Body of pancreas (tissue), 4 donors: ENCODE measurements around the gene MAGI1.

Experiments used
- CTCF ChIP-seq, 7 experiments: fragments of 450-650 bp in 4 of 7; fragments of 200-600 bp in 3 of 7; sonication (generic) in 3 of 7; IDR thresholded peaks; one replicate each; pipeline ENCODE4 v1.5.1; 2016 to 2019; ENCODE audit warnings: antibody characterized with exemption in 7 of 7
- POLR2A ChIP-seq, 3 donors: fragments of 450-650 bp; IDR thresholded peaks; one replicate each; pipeline ENCODE4 v1.6.1; 2016; ENCODE audit warnings: antibody characterized with exemption in 3 of 3, mild to moderate bottlenecking in 2 of 3

GRCh38 chr3:65971293-65972252 lies 67.1 kb downstream of the MAGI1 start:
- no peak for TF ChIP-seq CTCF (IDR thresholded peaks at IDR 0.05)
- no peak for TF ChIP-seq POLR2A (IDR thresholded peaks at IDR 0.05)
